Keratinocyte (primary cell): ENCODE measurements around the gene PGC. TPM values are rescaled to one million over a fixed set of nuclear protein-coding genes. Genes with fewer than 3 reads are reported as not detected.

ENCODE experiments used
- DNase-seq: peaks from one replicate; pipeline ENCODE4 v3.0.0-alpha.2; 2011; ENCODE audit warnings: low read depth, missing footprints, low spot score
- FAIRE-seq: peaks from 2 replicates; lab custom pipeline; 2011; peaks lifted over from hg19 to GRCh38; lab: Jason Lieb, UNC
- H2AFZ ChIP-seq: 2 replicates; pipeline ENCODE4 v1.6.0; 2012; ENCODE audit warnings: low read length, control low read depth, inconsistent platforms; ENCODE audit not compliant: control insufficient read depth
- H3K27ac ChIP-seq: 2 replicates; pipeline ENCODE4 v1.5.1; 2011; ENCODE audit warnings: low read length; ENCODE audit not compliant: control insufficient read depth, insufficient read depth
- H3K27me3 ChIP-seq: 3 replicates; pipeline ENCODE4 v1.6.0; 2011; ENCODE audit warnings: low read length; ENCODE audit not compliant: control insufficient read depth, insufficient read depth; ENCODE audit errors: extremely low read depth
- H3K36me3 ChIP-seq, 2 experiments: 2 replicates in 1 of 2; 3 replicates in 1 of 2; pipeline ENCODE4 v1.5.1; 2011; ENCODE audit warnings: low read length in 2 of 2, mild to moderate bottlenecking in 1 of 2; ENCODE audit not compliant: control insufficient read depth in 2 of 2, insufficient read depth in 2 of 2; ENCODE audit errors: extremely low read depth in 1 of 2
- H3K4me1 ChIP-seq: 3 replicates; pipeline ENCODE4 v1.5.1; 2011; ENCODE audit warnings: low read length; ENCODE audit not compliant: control insufficient read depth, insufficient read depth; ENCODE audit errors: extremely low read depth
- H3K4me2 ChIP-seq: 3 replicates; pipeline ENCODE4 v1.6.0; 2011; ENCODE audit warnings: low read depth, low read length; ENCODE audit not compliant: control insufficient read depth, insufficient read depth; ENCODE audit errors: extremely low read depth
- H3K4me3 ChIP-seq, 3 experiments: fragments of 200-600 bp in 1 of 3; sonication (generic) in 1 of 3; 2 replicates in 2 of 3; 3 replicates in 1 of 3; pipeline ENCODE4 v1.5.1; 2011 to 2016; ENCODE audit warnings: low read length in 3 of 3, mild to moderate bottlenecking in 3 of 3, control low read depth in 2 of 3, inconsistent platforms in 1 of 3, low read depth in 1 of 3, mixed read lengths in 1 of 3, mixed run types in 1 of 3, moderate library complexity in 1 of 3; ENCODE audit not compliant: control insufficient read depth in 2 of 3, insufficient read depth in 2 of 3; ENCODE audit errors: extremely low read depth in 1 of 3
- H3K79me2 ChIP-seq: 2 replicates; pipeline ENCODE4 v1.6.0; 2012; ENCODE audit warnings: low read length; ENCODE audit not compliant: control insufficient read depth, insufficient read depth
- H3K9ac ChIP-seq: 3 replicates; pipeline ENCODE4 v1.6.0; 2011; ENCODE audit warnings: low read length; ENCODE audit not compliant: control insufficient read depth, insufficient read depth; ENCODE audit errors: extremely low read depth
- H3K9me1 ChIP-seq: 3 replicates; pipeline ENCODE4 v1.6.0; 2011; ENCODE audit warnings: low read length; ENCODE audit not compliant: control insufficient read depth, insufficient read depth; ENCODE audit errors: extremely low read depth
- H3K9me3 ChIP-seq: 2 replicates; pipeline ENCODE4 v1.5.1; 2012; ENCODE audit warnings: low read depth, low read length; ENCODE audit not compliant: control insufficient read depth
- H4K20me1 ChIP-seq: 3 replicates; pipeline ENCODE4 v1.6.0; 2011; ENCODE audit warnings: low read length; ENCODE audit not compliant: control insufficient read depth, insufficient read depth; ENCODE audit errors: extremely low read depth
- CTCF ChIP-seq, 3 experiments: IDR thresholded peaks in 1 of 3; conservative IDR thresholded peaks in 1 of 3; optimal IDR thresholded peaks in 1 of 3; 2 replicates in 2 of 3; 3 replicates in 1 of 3; pipeline versions ENCODE3 to v1.5.1; 2011; ENCODE audit warnings: low read length in 3 of 3, mild to moderate bottlenecking in 3 of 3, moderate library complexity in 2 of 3, control low read depth in 1 of 3, inconsistent platforms in 1 of 3; ENCODE audit not compliant: insufficient read depth in 2 of 3; ENCODE audit errors: extremely low read depth in 1 of 3
- EZH2 ChIP-seq: IDR thresholded peaks from one replicate; pipeline ENCODE4 v1.6.1; 2012; ENCODE audit warnings: inconsistent platforms, mild to moderate bottlenecking, low read length, moderate library complexity
- dilution Hi-C: fragments of 300-500 bp; cut with MboI; formaldehyde crosslinking; loops from one replicate; pipeline ENCODE4 v1.7.0; 2020; ENCODE audit warnings: low sequenced_read_pairs; ENCODE audit not compliant: extremely low pct_ligation_motif_present
- polyA plus RNA-seq, 5 experiments: library from polyadenylated mRNA; depleted of rRNA in 3 of 5; stranded (reverse) in 3 of 5; stranded (forward) in 1 of 5; unstranded in 1 of 5; fragments of >200 nt; gene quantifications; 1 replicate in 1 of 5; 2 replicates in 3 of 5; 3 replicates in 1 of 5; pipeline versions ENCODE4 v1.2.1 to v1.2.3, GENCODE V29; 2011 to 2012; ENCODE audit warnings: missing spikeins in 2 of 5, low read depth in 1 of 5, low replicate concordance in 1 of 5

Gene PGC
- polyA plus RNA-seq, 1 donor (not counting 4 experiments of a cell fraction or from before 2014, with no cell fraction given), result not detected

GRCh38 chr6:41692080-41692675 lies 55.0 kb downstream of the PGC start:
- Histone ChIP-seq H3K27ac (no peak overlapping the region), H4K20me1 (no peaks in the 10 kb centered on the region), H3K36me3 (peaks cover 0 to 2% of the 10 kb centered on the region in 2 experiments), H3K27me3 (no peaks in the 10 kb centered on the region), H3K4me2 (no peak overlapping the region), H3K4me1 (peaks cover 9% of the 10 kb centered on the region), H3K4me3 (no peak overlapping the region), H3K9ac (no peak overlapping the region), H2AFZ (no peak overlapping the region), H3K9me3 (no peaks in the 10 kb centered on the region), H3K9me1 (no peaks in the 10 kb centered on the region), H3K79me2 (no peaks in the 10 kb centered on the region)
- no peak for DNase-seq
- dilution Hi-C loops, result no loop called here
- TF ChIP-seq CTCF (optimal IDR thresholded peaks at IDR 0.05 in 1 of 3, IDR thresholded peaks at IDR 0.05 in 1 of 3, conservative IDR thresholded peaks at IDR 0.05 in 1 of 3; ENCODE audit: extremely low read depth in 1 of 3, insufficient read depth in 2 of 3, low read length in 3 of 3) (no peak), EZH2 (no peak)
- FAIRE-seq, result no peak

GRCh38 chr6:41691426-41692079 lies 55.6 kb downstream of the PGC start:
- H3K9me3 ChIP-seq, result no peaks in the 10 kb centered on the region
- dilution Hi-C loops, result no loop called here
- H3K4me2 ChIP-seq, result no peak overlapping the region
- H3K36me3 ChIP-seq, result peaks cover 0 to 2% of the 10 kb centered on the region in 2 experiments
- no peak overlapping the region for H3K27ac ChIP-seq
- no peak overlapping the region for H3K9ac ChIP-seq
- no peak for FAIRE-seq
- H3K27me3 ChIP-seq, result no peaks in the 10 kb centered on the region
- no peak for TF ChIP-seq CTCF (optimal IDR thresholded peaks at IDR 0.05 in 1 of 3, IDR thresholded peaks at IDR 0.05 in 1 of 3, conservative IDR thresholded peaks at IDR 0.05 in 1 of 3; ENCODE audit: extremely low read depth in 1 of 3, insufficient read depth in 2 of 3, low read length in 3 of 3)
- no peak for TF ChIP-seq EZH2
- H3K79me2 ChIP-seq, result no peaks in the 10 kb centered on the region
- no peaks in the 10 kb centered on the region for H3K9me1 ChIP-seq
- H3K4me3 ChIP-seq, result no peak overlapping the region
- peaks cover 9% of the 10 kb centered on the region for H3K4me1 ChIP-seq
- no peak for DNase-seq
- no peak overlapping the region for H2AFZ ChIP-seq
- H4K20me1 ChIP-seq, result no peaks in the 10 kb centered on the region
